ENCODE results near the gene ETV3. TPM values are rescaled to one million over a fixed set of nuclear protein-coding genes. Genes with fewer than 3 reads are reported as not detected.

Gene ETV3
- total RNA-seq, 2 experiments from 2014 or later, result 11.1 to 20.4 TPM

GRCh38 chr1:157142201-157142600, 4.0 kb upstream of the ETV3 start:
- Histone ChIP-seq H3K9me3 (ENCODE audit: low read length) (no peaks in the 10 kb centered on the region), H3K79me2 (ENCODE audit: insufficient read depth, low read depth, low read length) (peaks cover 6% of the 10 kb centered on the region), H4K20me1 (ENCODE audit: insufficient read depth, low read length) (peaks cover under 1% of the 10 kb centered on the region; the same call in 1 of the 2 replicates), H3K4me2 (ENCODE audit: low read length) (no peak overlapping the region), H3K27ac (ENCODE audit: low read depth, low read length, poor library complexity, severe bottlenecking) (no peak overlapping the region), H2AFZ (ENCODE audit: low read length) (no peak overlapping the region), H3K4me1 (ENCODE audit: insufficient read depth, low read length, poor library complexity, severe bottlenecking) (peaks cover 10% of the 10 kb centered on the region), H3K36me3 (ENCODE audit: insufficient read depth, low read length) (no peaks in the 10 kb centered on the region), H3K4me3 (ENCODE audit: low read depth, low read length, poor library complexity, severe bottlenecking) (no peak overlapping the region), H3K9me2 (ENCODE audit: insufficient read depth, low read length) (no peaks in the 10 kb centered on the region)
- no peak for DNase-seq (ENCODE audit: low spot score)
- no peak for TF ChIP-seq EZH2phosphoT487 (IDR thresholded peaks at IDR 0.05; ENCODE audit: borderline replicate concordance, low read depth, low read length)
- TF ChIP-seq CTCF (conservative IDR thresholded peaks at IDR 0.05; ENCODE audit: low read length), result no peak
- CTCF ChIA-PET (ENCODE audit: unreplicated experiment), result no interaction called here
- BruUV-seq (replicated peaks), result no TSS peak
- intact Hi-C loops (cut with micrococcal nuclease; ENCODE audit: unreplicated experiment), result no loop called here
- POLR2A ChIA-PET, result interaction anchor here (0.7 to 1.4 kb wide), 2 partner anchors 9 to 51 kb away, joined by 3 to 4 read pairs; no protein-coding TSS in a partner anchor

GRCh38 chr1:157141212-157141855, 3.1 kb upstream of the ETV3 start:
- no peak for DNase-seq (ENCODE audit: low spot score)
- H3K4me3 ChIP-seq (ENCODE audit: low read depth, low read length, poor library complexity, severe bottlenecking), result no peak overlapping the region
- H3K4me1 ChIP-seq (ENCODE audit: insufficient read depth, low read length, poor library complexity, severe bottlenecking), result peaks cover 19% of the 10 kb centered on the region
- peaks cover 15% of the 10 kb centered on the region for H3K79me2 ChIP-seq (ENCODE audit: insufficient read depth, low read depth, low read length)
- POLR2A ChIA-PET, result no interaction called here
- H4K20me1 ChIP-seq (ENCODE audit: insufficient read depth, low read length), result peaks cover 9% of the 10 kb centered on the region
- no peak overlapping the region for H3K27ac ChIP-seq (ENCODE audit: low read depth, low read length, poor library complexity, severe bottlenecking)
- no peaks in the 10 kb centered on the region for H3K9me3 ChIP-seq (ENCODE audit: low read length)
- intact Hi-C loops (cut with micrococcal nuclease; ENCODE audit: unreplicated experiment), result no loop called here
- CTCF ChIA-PET (ENCODE audit: unreplicated experiment), result no interaction called here
- no peaks in the 10 kb centered on the region for H3K9me2 ChIP-seq (ENCODE audit: insufficient read depth, low read length)
- BruUV-seq (replicated peaks), result no TSS peak
- no peaks in the 10 kb centered on the region for H3K36me3 ChIP-seq (ENCODE audit: insufficient read depth, low read length)
- TF ChIP-seq CTCF (conservative IDR thresholded peaks at IDR 0.05; ENCODE audit: low read length) (no peak), EZH2phosphoT487 (IDR thresholded peaks at IDR 0.05; ENCODE audit: borderline replicate concordance, low read depth, low read length) (no peak)
- no peak overlapping the region for H3K4me2 ChIP-seq (ENCODE audit: low read length)
- H2AFZ ChIP-seq (ENCODE audit: low read length), result no peak overlapping the region

DNA sequence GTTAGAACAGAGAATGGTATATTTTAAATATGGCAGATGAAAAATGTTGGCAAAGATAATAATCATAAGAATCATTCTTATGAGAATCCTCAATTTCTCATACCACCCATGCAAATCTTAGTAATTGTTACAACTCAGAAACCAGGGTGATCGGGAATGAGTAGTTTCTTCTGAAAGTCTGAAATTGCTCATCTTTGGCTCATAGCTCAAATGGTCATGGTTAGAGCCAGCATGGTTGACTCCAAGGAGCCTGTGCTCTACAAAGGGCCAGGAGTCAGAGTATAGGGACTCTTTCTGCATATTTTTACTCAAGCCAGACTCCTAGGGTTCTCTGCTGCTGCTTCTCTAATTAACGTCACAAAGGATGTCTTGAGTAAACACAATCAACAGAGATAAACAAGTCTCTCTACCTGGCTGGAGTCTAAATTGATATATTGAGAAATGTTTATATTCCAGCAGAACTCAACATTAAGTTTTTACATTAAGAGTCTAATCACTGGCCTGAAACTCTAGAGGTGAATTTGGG, 1.9 kb upstream of the ETV3 start:
- TF ChIP-seq CTCF (conservative IDR thresholded peaks at IDR 0.05; ENCODE audit: low read length) (no peak), EZH2phosphoT487 (IDR thresholded peaks at IDR 0.05; ENCODE audit: borderline replicate concordance, low read depth, low read length) (no peak)
- H3K9me2 ChIP-seq (ENCODE audit: insufficient read depth, low read length), result no peaks in the 10 kb centered on the region
- no peak overlapping the region for H3K27ac ChIP-seq (ENCODE audit: low read depth, low read length, poor library complexity, severe bottlenecking)
- H3K36me3 ChIP-seq (ENCODE audit: insufficient read depth, low read length), result peaks cover 12% of the 10 kb centered on the region
- H3K9me3 ChIP-seq (ENCODE audit: low read length), result no peaks in the 10 kb centered on the region
- no peak for DNase-seq (ENCODE audit: low spot score)
- CTCF ChIA-PET (ENCODE audit: unreplicated experiment), result no interaction called here
- intact Hi-C loops (cut with micrococcal nuclease; ENCODE audit: unreplicated experiment), result no loop called here
- peaks cover 22% of the 10 kb centered on the region for H3K4me1 ChIP-seq (ENCODE audit: insufficient read depth, low read length, poor library complexity, severe bottlenecking)
- no peak overlapping the region for H2AFZ ChIP-seq (ENCODE audit: low read length)
- BruUV-seq (replicated peaks), result no TSS peak
- POLR2A ChIA-PET, result interaction anchor here (0.7 to 2.1 kb wide), 2 partner anchors 8 to 415 kb away, joined by 3 to 7 read pairs; no protein-coding TSS in a partner anchor
- H3K79me2 ChIP-seq (ENCODE audit: insufficient read depth, low read depth, low read length), result peaks cover 23% of the 10 kb centered on the region
- H4K20me1 ChIP-seq (ENCODE audit: insufficient read depth, low read length), result peaks cover 15% of the 10 kb centered on the region
- H3K4me2 ChIP-seq (ENCODE audit: low read length), result no peak overlapping the region
- no peak overlapping the region for H3K4me3 ChIP-seq (ENCODE audit: low read depth, low read length, poor library complexity, severe bottlenecking)
